Lung (tissue), 12 donors: ENCODE measurements around the gene APOBEC3A. TPM values are rescaled to one million over a fixed set of nuclear protein-coding genes. Genes with fewer than 3 reads are reported as not detected.

Experiments
- ATAC-seq: fragments of 200-7000 bp; cut with Tn5 transposase; one replicate; pipeline ENCODE4 v1.9.1; 2020; ENCODE audit warnings: moderate number of reproducible peaks; ENCODE audit not compliant: insufficient read depth, low FRiP score
- DNase-seq, 3 donors: peaks; one replicate each; pipeline ENCODE4 v3.0.0-alpha.2; 2013 to 2017
- H3K27ac ChIP-seq, 2 donors: one replicate each; pipeline ENCODE4 v1.5.1; 2013; ENCODE audit warnings: mild to moderate bottlenecking in 2 of 2, moderate library complexity in 2 of 2, control low read depth in 1 of 2, inconsistent platforms in 1 of 2, low read depth in 1 of 2, low read length in 1 of 2
- H3K27me3 ChIP-seq, 3 donors: one replicate each; pipeline ENCODE4 v1.5.1; 2013; ENCODE audit warnings: low read length in 2 of 3; ENCODE audit not compliant: control insufficient read depth in 3 of 3, insufficient read depth in 3 of 3
- H3K36me3 ChIP-seq, 4 donors: one replicate each; pipeline ENCODE4 v1.5.1; 2013; ENCODE audit warnings: low read length in 4 of 4, mild to moderate bottlenecking in 1 of 4, moderate library complexity in 1 of 4; ENCODE audit not compliant: control insufficient read depth in 4 of 4, insufficient read depth in 4 of 4
- H3K4me1 ChIP-seq, 5 donors: one replicate each; pipeline ENCODE4 v1.5.1; 2013; ENCODE audit warnings: low read length in 5 of 5, mild to moderate bottlenecking in 2 of 5, moderate library complexity in 1 of 5; ENCODE audit not compliant: control insufficient read depth in 5 of 5, insufficient read depth in 5 of 5
- H3K4me3 ChIP-seq: one replicate; pipeline ENCODE4 v1.5.1; 2013; ENCODE audit warnings: mild to moderate bottlenecking, control low read depth, moderate library complexity
- H3K9ac ChIP-seq, 2 donors: one replicate each; pipeline ENCODE4 v1.5.1; 2013; ENCODE audit warnings: low read length in 2 of 2, control low read depth in 1 of 2; ENCODE audit not compliant: insufficient read depth in 1 of 2
- H3K9me3 ChIP-seq, 4 donors: one replicate each; pipeline ENCODE4 v1.5.1; 2013; ENCODE audit warnings: low read length in 3 of 4, mild to moderate bottlenecking in 1 of 4, moderate library complexity in 1 of 4; ENCODE audit not compliant: control insufficient read depth in 4 of 4, insufficient read depth in 3 of 4
- WGBS, 2 donors: extraction: QIAGEN DNeasy Blood & Tissue Kit; methylation state at CpG; one replicate each; pipeline ENCODE4 v1.1.7; 2013; 5-methylcytosine and 5-hydroxymethylcytosine counted together
- polyA plus RNA-seq, 2 donors: library from polyadenylated mRNA; stranded (reverse); fragments of 200-250 nt; gene quantifications; one replicate each; pipeline ENCODE4 v1.2.1, GENCODE V29; 2013
- total RNA-seq, 2 donors: library from RNA; depleted of rRNA in 1 of 2; stranded (reverse); fragments of >200 nt in 1 of 2; gene quantifications; one replicate each; pipeline ENCODE4 v1.2.1, GENCODE V29; 2014 to 2021
- TF ChIP-seq, protein P1 (sequence below): IDR thresholded peaks from 2 replicates; pipeline ENCODE4 v1.5.1; 2012; ENCODE audit warnings: mild to moderate bottlenecking; ENCODE audit errors: control extremely low read depth, extremely low read depth
- donor health status: control.
- donor health status: control.
- donor health status: Bipolar disorder and iron deficiency.
- donor health status: healthy.
- donor health status: DM: yes; HTN: yes; CAD: no.

APOBEC3A gene
- total and polyA plus RNA-seq, 4 donors: 1.1 to 68.3 (median 9.1) TPM

DNA sequence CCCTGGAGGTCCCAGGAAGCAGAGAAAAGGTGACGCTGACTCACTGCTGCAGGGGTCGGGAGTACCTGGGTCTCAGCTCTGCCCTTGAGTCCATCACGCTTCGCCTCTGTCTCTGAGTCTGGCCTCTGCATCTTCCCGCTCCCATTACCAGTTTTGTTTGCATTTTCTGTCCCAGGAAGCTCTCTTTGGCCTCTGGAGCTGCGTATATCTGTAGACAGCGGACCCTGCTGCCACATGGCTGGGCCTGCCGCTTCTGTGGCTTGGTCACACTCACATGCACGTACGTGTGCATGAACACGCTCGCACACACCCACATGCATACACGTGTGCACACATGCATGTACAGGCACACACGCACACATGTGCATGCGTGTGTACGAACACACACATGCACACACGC lies 20.8 kb upstream of the APOBEC3A start:
- Histone ChIP-seq H3K9me3 (no peaks in the 10 kb centered on the region), H3K36me3 (no peaks in the 10 kb centered on the region), H3K27ac (no peak overlapping the region), H3K4me3 (no peak overlapping the region), H3K27me3 (no peaks in the 10 kb centered on the region), H3K4me1 (peaks cover 0 to 4% (median 0%) of the 10 kb centered on the region in 5 donors), H3K9ac (no peak overlapping the region)
- no peak for DNase-seq
- TF ChIP-seq, protein P1, sequence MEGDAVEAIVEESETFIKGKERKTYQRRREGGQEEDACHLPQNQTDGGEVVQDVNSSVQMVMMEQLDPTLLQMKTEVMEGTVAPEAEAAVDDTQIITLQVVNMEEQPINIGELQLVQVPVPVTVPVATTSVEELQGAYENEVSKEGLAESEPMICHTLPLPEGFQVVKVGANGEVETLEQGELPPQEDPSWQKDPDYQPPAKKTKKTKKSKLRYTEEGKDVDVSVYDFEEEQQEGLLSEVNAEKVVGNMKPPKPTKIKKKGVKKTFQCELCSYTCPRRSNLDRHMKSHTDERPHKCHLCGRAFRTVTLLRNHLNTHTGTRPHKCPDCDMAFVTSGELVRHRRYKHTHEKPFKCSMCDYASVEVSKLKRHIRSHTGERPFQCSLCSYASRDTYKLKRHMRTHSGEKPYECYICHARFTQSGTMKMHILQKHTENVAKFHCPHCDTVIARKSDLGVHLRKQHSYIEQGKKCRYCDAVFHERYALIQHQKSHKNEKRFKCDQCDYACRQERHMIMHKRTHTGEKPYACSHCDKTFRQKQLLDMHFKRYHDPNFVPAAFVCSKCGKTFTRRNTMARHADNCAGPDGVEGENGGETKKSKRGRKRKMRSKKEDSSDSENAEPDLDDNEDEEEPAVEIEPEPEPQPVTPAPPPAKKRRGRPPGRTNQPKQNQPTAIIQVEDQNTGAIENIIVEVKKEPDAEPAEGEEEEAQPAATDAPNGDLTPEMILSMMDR: no peak
- 79 to 82% methylated on average over 17 of the region's 17 CpGs for WGBS, 2 donors
- ATAC-seq: no peak

DNA sequence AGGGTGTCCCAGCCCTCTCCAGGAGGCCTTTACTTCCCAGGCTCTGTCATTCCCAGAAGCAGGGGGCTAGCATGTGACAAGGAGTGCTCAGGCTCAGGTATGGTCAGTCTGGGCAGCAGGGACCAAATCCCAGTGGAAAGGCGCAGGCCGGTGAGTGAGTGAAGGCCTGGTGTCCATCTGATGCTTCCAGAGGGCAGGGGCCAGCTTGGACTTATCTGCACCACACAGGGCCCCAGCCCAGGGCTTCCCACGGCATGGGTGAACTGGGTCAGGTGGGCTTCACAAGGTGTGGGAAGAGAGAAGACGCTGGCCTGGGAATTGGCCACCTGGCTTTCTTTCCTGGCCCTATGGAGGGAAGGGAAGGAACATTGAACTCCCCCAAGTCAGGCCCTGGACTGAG lies 20.4 kb upstream of the APOBEC3A start:
- no peaks in the 10 kb centered on the region for H3K27me3 ChIP-seq
- H3K9me3 ChIP-seq: no peaks in the 10 kb centered on the region
- H3K4me3 ChIP-seq: no peak overlapping the region
- no peak overlapping the region for H3K27ac ChIP-seq
- TF ChIP-seq, protein P1: no peak
- H3K4me1 ChIP-seq: peaks cover 0 to 4% (median 0%) of the 10 kb centered on the region in 5 donors
- ATAC-seq (no peak), DNase-seq (no peak)
- H3K9ac ChIP-seq: no peak overlapping the region
- H3K36me3 ChIP-seq: no peaks in the 10 kb centered on the region
- 93 to 97% methylated on average over 4 of the region's 4 CpGs for WGBS, 2 donors

- DNase-seq (no peak), ATAC-seq (no peak)
- Histone ChIP-seq H3K27ac (no peak overlapping the region), H3K9ac (no peak overlapping the region), H3K4me1 (peaks cover 0 to 4% (median 0%) of the 10 kb centered on the region in 5 donors), H3K27me3 (no peaks in the 10 kb centered on the region), H3K36me3 (no peaks in the 10 kb centered on the region), H3K9me3 (no peaks in the 10 kb centered on the region), H3K4me3 (no peak overlapping the region)
- 85 to 94% methylated on average over 12 of the region's 12 CpGs for WGBS, 2 donors
- TF ChIP-seq, protein P1: no peak
Measured at GRCh38 chr22:38937541-38937940, 19.9 kb upstream of the APOBEC3A start.

GRCh38 chr22:38938221-38938620 lies 19.2 kb upstream of the APOBEC3A start:
- H3K9me3 ChIP-seq: no peaks in the 10 kb centered on the region
- DNase-seq (no peak), ATAC-seq (no peak)
- peaks cover 0 to 4% (median 0%) of the 10 kb centered on the region in 5 donors for H3K4me1 ChIP-seq
- H3K36me3 ChIP-seq: no peaks in the 10 kb centered on the region
- H3K27me3 ChIP-seq: no peaks in the 10 kb centered on the region
- no peak overlapping the region for H3K27ac ChIP-seq
- no peak overlapping the region for H3K4me3 ChIP-seq
- TF ChIP-seq, protein P1: no peak
- H3K9ac ChIP-seq: no peak overlapping the region
- 82 to 87% methylated on average over 11 of the region's 11 CpGs for WGBS, 2 donors
